BLaER1 (cell line): ENCODE measurements around the gene C19orf12.
"Not testable (repeated sequence)": the region's sequence is repeated elsewhere in the genome, so short reads cannot be mapped to it uniquely, and the experiment has no call there.

Experiments
- H3K27ac ChIP-seq: shearing (Covaris generic); formaldehyde crosslinking; 2 replicates; pipeline ENCODE4 v1.8.1; 2022
- H3K27me3 ChIP-seq: shearing (Covaris generic); formaldehyde crosslinking; 2 replicates; pipeline ENCODE4 v1.8.1; 2022
- H3K36me3 ChIP-seq: shearing (Covaris generic); formaldehyde crosslinking; 2 replicates; pipeline ENCODE4 v1.8.1; 2022
- H3K4me1 ChIP-seq: shearing (Covaris generic); formaldehyde crosslinking; 2 replicates; pipeline ENCODE4 v1.8.1; 2022
- H3K4me2 ChIP-seq: shearing (Covaris generic); formaldehyde crosslinking; 2 replicates; pipeline ENCODE4 v1.8.1; 2022
- H3K4me3 ChIP-seq: shearing (Covaris generic); formaldehyde crosslinking; 2 replicates; pipeline ENCODE4 v1.8.1; 2022
- H3K9ac ChIP-seq: shearing (Covaris generic); formaldehyde crosslinking; 2 replicates; pipeline ENCODE4 v1.8.1; 2022
- H3K9me3 ChIP-seq: shearing (Covaris generic); formaldehyde crosslinking; 2 replicates; pipeline ENCODE4 v1.8.1; 2022
- H4K20me1 ChIP-seq: shearing (Covaris generic); formaldehyde crosslinking; 2 replicates; pipeline ENCODE4 v1.8.1; 2022
- Cebpa-rat ChIP-seq: shearing (Covaris generic); IDR thresholded peaks from 2 replicates; pipeline ENCODE4 v1.8.1; 2022

The C19orf12 gene

GRCh38 chr19:29711584-29712132 is 3.4 kb downstream of the C19orf12 start:
- TF ChIP-seq Cebpa-rat, result no peak
- H3K36me3 ChIP-seq, result peaks cover 41% of the 10 kb centered on the region

DNA sequence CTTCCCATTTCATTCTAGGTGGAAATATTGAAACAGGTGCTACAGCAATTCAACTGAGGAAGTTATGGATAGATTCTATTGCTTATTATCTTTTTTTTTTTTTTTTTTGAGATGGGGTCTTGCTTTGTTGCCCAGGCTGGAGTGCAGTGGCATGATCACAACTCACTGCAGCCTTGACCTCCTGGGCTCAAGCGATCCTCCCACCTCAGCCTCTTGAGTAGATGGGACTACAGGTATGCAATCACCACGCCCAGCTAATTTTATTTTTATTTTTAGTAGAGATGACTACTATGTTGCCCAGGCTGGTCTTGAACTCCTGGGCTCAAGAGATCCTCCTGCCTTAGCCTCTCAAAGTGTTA is 5.6 kb downstream of the C19orf12 start:
- not testable (repeated sequence) for H3K9me3 ChIP-seq, H3K27ac ChIP-seq, H3K9ac ChIP-seq, H3K4me3 ChIP-seq, H3K27me3 ChIP-seq
- Histone ChIP-seq H3K4me2 (peak overlapping the region; percentile 40), H4K20me1 (peaks cover 93% of the 10 kb centered on the region), H3K4me1 (peaks cover 56% of the 10 kb centered on the region), H3K36me3 (peaks cover 64% of the 10 kb centered on the region)

More at GRCh38 chr19:29711584-29712132, 3.4 kb downstream of the C19orf12 start:
- Histone ChIP-seq H4K20me1 (peaks cover 71% of the 10 kb centered on the region), H3K9ac (no peak overlapping the region), H3K9me3 (no peaks in the 10 kb centered on the region), H3K27ac (no peak overlapping the region), H3K27me3 (no peaks in the 10 kb centered on the region), H3K4me1 (peaks cover 67% of the 10 kb centered on the region), H3K4me2 (peak overlapping the region; percentile 91), H3K4me3 (no peak overlapping the region)

- H3K27ac ChIP-seq, result no peak overlapping the region
- no peaks in the 10 kb centered on the region for H3K27me3 ChIP-seq
- peaks cover 50% of the 10 kb centered on the region for H3K4me1 ChIP-seq
- peaks cover 70% of the 10 kb centered on the region for H3K36me3 ChIP-seq
- H3K4me3 ChIP-seq, result no peak overlapping the region
- no peak overlapping the region for H3K9ac ChIP-seq
- TF ChIP-seq Cebpa-rat, result no peak
- no peaks in the 10 kb centered on the region for H3K9me3 ChIP-seq
- 0 out of 2 replicates have a peak overlapping the region, but pooled peaks have one; percentile 40 for H3K4me2 ChIP-seq
- peaks cover 99% of the 10 kb centered on the region for H4K20me1 ChIP-seq
These were observed 6.3 kb downstream of the C19orf12 start for GRCh38 chr19:29708554-29709439.

- Histone ChIP-seq H3K36me3 (peaks cover 84% of the 10 kb centered on the region), H3K27ac (no peak overlapping the region), H3K27me3 (no peaks in the 10 kb centered on the region), H3K4me1 (peaks cover 28% of the 10 kb centered on the region), H4K20me1 (peaks cover 97% of the 10 kb centered on the region), H3K9ac (no peak overlapping the region), H3K4me2 (no peak overlapping the region), H3K4me3 (no peak overlapping the region), H3K9me3 (no peaks in the 10 kb centered on the region)
- TF ChIP-seq Cebpa-rat, result no peak
These were observed 8.4 kb downstream of the C19orf12 start for GRCh38 chr19:29706635-29707034.

DNA sequence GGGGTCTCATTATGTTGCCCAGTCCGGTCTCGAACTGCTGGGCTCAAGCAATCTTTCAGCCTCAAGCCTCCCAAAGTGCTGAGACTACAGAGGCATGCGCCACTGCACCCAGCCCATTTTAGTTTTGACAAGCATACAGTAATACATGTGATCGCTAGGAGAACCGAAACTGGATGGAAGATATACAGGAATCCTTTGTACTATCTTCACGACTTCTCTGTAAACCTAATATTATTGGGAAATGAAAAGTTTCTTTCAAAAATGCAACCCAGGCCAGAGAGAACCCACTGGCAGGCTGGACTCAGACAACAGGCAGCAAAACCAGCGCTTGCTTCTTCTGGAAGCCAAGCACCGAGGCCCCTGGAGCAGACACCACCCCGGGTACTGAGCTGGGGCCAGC is 9.4 kb downstream of the C19orf12 start:
- no peaks in the 10 kb centered on the region for H3K27me3 ChIP-seq
- no peak overlapping the region for H3K4me2 ChIP-seq
- peaks cover 19% of the 10 kb centered on the region for H3K4me1 ChIP-seq
- H3K27ac ChIP-seq, result no peak overlapping the region
- H4K20me1 ChIP-seq, result peaks cover 97% of the 10 kb centered on the region
- no peak overlapping the region for H3K4me3 ChIP-seq
- no peak overlapping the region for H3K9ac ChIP-seq
- H3K9me3 ChIP-seq, result no peaks in the 10 kb centered on the region
- peaks cover 85% of the 10 kb centered on the region for H3K36me3 ChIP-seq
- TF ChIP-seq Cebpa-rat, result no peak

DNA sequence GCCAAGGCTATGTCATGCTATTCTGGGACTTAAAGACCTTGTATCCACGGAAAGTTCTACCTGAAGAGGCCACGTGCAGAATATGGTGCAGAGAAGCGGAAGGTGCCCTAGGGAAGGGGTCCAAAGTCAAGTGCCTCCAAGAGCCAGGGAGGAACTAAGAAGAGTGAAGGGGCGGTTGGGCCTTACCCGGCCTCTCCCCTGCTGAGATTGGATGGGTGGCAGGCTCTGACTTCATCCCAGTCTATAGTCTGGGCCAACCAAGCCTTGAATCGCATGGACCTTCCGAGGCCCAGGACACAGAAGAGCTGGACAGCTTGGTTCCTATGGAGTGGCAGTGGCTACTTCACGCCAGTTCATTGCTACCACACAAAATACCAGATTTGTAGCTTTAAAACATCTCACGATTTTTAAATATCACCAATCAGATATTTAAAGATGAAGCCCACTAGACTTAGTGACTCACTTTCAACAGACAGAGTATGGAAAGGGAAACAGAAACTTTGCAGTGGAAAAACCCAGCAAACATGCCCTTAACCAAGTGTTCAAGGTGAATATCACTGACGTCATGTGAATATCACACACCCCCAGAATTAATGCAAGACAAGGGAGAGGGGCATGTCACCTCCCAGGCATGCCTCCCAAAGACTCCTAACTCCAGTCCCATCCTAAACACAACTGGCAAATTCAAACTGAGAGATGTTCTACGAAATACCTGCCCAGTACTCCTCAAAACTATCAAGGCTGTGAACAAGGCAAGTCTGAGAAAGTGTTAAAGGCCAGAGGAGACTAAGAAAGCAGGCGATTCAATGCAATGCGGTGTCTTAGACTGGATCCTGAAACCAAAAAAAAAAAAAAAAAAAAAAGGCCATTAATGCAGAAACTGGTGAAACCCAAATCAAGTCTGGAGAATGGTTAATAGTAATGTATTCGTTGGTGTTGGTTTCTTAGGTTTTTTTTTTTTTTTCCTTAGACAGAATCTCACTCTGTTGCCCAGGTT is 10.2 kb downstream of the C19orf12 start:
- H3K4me2 ChIP-seq, result no peak overlapping the region
- H4K20me1 ChIP-seq, result peaks cover 94% of the 10 kb centered on the region
- H3K36me3 ChIP-seq, result peaks cover 77% of the 10 kb centered on the region
- no peak overlapping the region for H3K4me3 ChIP-seq
- H3K9me3 ChIP-seq, result no peaks in the 10 kb centered on the region
- no peaks in the 10 kb centered on the region for H3K27me3 ChIP-seq
- no peak overlapping the region for H3K9ac ChIP-seq
- H3K4me1 ChIP-seq, result peaks cover 10% of the 10 kb centered on the region
- H3K27ac ChIP-seq, result no peak overlapping the region
- TF ChIP-seq Cebpa-rat, result no peak

GRCh38 chr19:29702963-29703320 is 12.1 kb downstream of the C19orf12 start:
- no peak for TF ChIP-seq Cebpa-rat

DNA sequence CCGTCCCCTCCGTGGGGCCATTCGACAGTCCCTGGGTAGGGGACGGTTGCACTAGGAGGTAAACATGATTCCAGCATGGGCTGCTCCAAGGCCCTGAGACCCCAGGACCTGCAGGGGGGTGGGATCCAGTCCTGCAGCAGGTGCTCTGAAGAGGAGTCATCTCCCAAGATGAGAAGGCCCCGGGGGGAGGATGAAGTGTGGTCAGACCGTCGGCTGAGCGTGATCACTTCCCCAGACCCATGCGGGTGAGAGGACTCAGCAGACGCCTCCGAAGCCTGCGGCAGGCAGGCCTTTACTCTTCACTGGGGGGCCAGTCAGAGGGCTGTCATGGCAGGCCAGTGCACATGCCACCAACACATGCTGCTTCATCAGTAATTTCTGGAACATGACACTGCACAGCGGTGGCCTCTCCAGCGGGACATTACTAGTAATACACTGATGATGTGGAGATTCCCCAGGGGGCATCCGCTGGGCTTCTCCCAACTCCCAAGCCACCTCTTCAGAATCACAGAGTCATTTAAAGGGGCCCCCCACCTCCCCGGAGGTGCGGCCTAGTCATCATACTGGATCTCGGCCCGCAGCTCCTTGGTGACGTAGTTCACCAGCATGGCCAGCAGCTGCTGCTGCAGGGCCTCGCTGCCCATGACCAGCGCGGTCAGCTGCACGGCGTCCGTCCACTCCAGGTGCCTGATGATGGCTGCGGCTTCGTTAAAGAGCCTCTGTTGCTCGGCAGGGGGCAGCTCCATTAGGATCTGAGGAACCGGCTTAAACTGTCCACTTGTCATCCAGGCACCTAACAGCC is 12.7 kb downstream of the C19orf12 start:
- Histone ChIP-seq H3K9ac (no peak overlapping the region), H3K4me1 (no peaks in the 10 kb centered on the region), H3K4me3 (no peak overlapping the region), H3K9me3 (no peaks in the 10 kb centered on the region), H3K27ac (no peak overlapping the region), H3K4me2 (no peak overlapping the region), H4K20me1 (peaks cover 69% of the 10 kb centered on the region), H3K36me3 (peaks cover 58% of the 10 kb centered on the region), H3K27me3 (no peaks in the 10 kb centered on the region)
- no peak for TF ChIP-seq Cebpa-rat

More at GRCh38 chr19:29702963-29703320, 12.1 kb downstream of the C19orf12 start:
- no peaks in the 10 kb centered on the region for H3K27me3 ChIP-seq
- H3K9ac ChIP-seq, result no peak overlapping the region
- no peak overlapping the region for H3K4me3 ChIP-seq
- H3K27ac ChIP-seq, result no peak overlapping the region
- peaks cover 75% of the 10 kb centered on the region for H4K20me1 ChIP-seq
- no peaks in the 10 kb centered on the region for H3K4me1 ChIP-seq
- no peaks in the 10 kb centered on the region for H3K9me3 ChIP-seq
- no peak overlapping the region for H3K4me2 ChIP-seq
- H3K36me3 ChIP-seq, result peaks cover 64% of the 10 kb centered on the region

DNA sequence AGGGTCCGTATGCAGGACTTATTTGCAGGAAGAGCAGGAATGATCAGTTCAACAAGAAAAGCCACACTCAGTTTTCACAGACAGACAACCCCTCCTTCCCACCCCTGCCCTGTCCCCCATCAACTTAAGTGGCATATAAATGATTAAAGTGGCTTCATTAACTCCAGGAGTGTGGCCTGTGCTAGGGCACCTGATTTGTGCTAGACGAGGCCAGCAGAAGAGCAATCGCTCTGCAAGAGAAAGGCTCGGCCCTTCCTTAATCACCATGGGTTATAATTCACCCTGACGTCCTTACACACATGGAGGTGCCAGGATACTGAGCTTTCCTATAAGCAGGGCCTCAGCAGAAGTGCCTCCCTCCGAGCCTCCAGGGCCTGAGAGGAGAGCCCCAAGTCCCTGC is 14.6 kb downstream of the C19orf12 start:
- Histone ChIP-seq H3K27me3 (no peaks in the 10 kb centered on the region), H4K20me1 (peaks cover 51% of the 10 kb centered on the region), H3K9ac (no peak overlapping the region)

More for the DNA sequence above, 14.6 kb downstream of the C19orf12 start:
- Histone ChIP-seq H3K4me2 (no peak overlapping the region), H3K4me1 (no peaks in the 10 kb centered on the region), H3K36me3 (peaks cover 40% of the 10 kb centered on the region), H3K4me3 (no peak overlapping the region), H3K9me3 (peaks cover 5% of the 10 kb centered on the region; the same call in 1 of the 2 replicates), H3K27ac (no peak overlapping the region)
- no peak for TF ChIP-seq Cebpa-rat
